Right lobe of liver (tissue), 6 donors: ENCODE measurements around the gene SMPX. TPM values are rescaled to one million over a fixed set of nuclear protein-coding genes. Genes with fewer than 3 reads are reported as not detected.

Source experiments
- ATAC-seq, 4 donors: fragments of 200-7000 bp; cut with Tn5 transposase; one replicate each; pipeline ENCODE4 v1.9.1; 2020; ENCODE audit warnings: mild to moderate bottlenecking in 4 of 4, moderate library complexity in 4 of 4
- DNase-seq, 3 donors: peaks; one replicate each; pipeline ENCODE4 v3.0.0-alpha.2; 2020
- H3K27ac ChIP-seq, 3 donors: fragments of 200-600 bp; one replicate each; pipeline ENCODE4 v1.8.0; 2022
- H3K27me3 ChIP-seq, 2 donors: fragments of 200-600 bp; one replicate each; pipeline ENCODE4 v1.8.0; 2022
- H3K36me3 ChIP-seq, 4 donors: fragments of 200-600 bp; sonication (generic) in 1 of 4; one replicate each; pipeline versions ENCODE4 v1.5.1 to v1.8.0; 2017 to 2022; ENCODE audit warnings: control low read depth in 1 of 4
- H3K4me1 ChIP-seq, 4 donors: fragments of 200-600 bp; sonication (generic) in 1 of 4; one replicate each; pipeline versions ENCODE4 v1.5.1 to v1.8.0; 2017 to 2022; ENCODE audit warnings: control low read depth in 1 of 4
- H3K4me3 ChIP-seq, 3 donors: fragments of 200-600 bp; one replicate each; pipeline ENCODE4 v1.8.0; 2022
- H3K9me3 ChIP-seq, 4 donors: fragments of 200-600 bp; sonication (generic) in 1 of 4; one replicate each; pipeline versions ENCODE4 v1.5.1 to v1.8.0; 2017 to 2022; ENCODE audit warnings: control low read depth in 1 of 4
- CTCF ChIP-seq, 4 donors: fragments of 200-600 bp in 3 of 4; fragments of 450-650 bp in 1 of 4; IDR thresholded peaks; one replicate each; pipeline versions ENCODE4 v1.5.1 to v1.8.0; 2016 to 2022; ENCODE audit warnings: antibody characterized with exemption in 4 of 4, mild to moderate bottlenecking in 2 of 4
- POLR2A ChIP-seq: fragments of 450-650 bp; IDR thresholded peaks from one replicate; pipeline ENCODE4 v1.6.1; 2017; ENCODE audit warnings: antibody characterized with exemption, mild to moderate bottlenecking
- WGBS: methylation state at CpG from one replicate; pipeline ENCODE4 v1.1.6; 2018; ENCODE audit warnings: low coverage, low lambda C conversion rate; ENCODE audit not compliant: insufficient coverage; ENCODE audit errors: missing lambda C conversion rate; 5-methylcytosine and 5-hydroxymethylcytosine counted together
- intact Hi-C, 2 donors: fragments of 100-400 bp; cut with DNase I; formaldehyde crosslinking; loops; one replicate each; pipeline versions ENCODE4 v1.11.2 to v1.14.1; 2022
- total RNA-seq, 6 experiments: library from RNA; depleted of rRNA in 2 of 6; stranded (reverse); fragments of >200 nt in 2 of 6; fragmentation: NEBNext Ultra II Directional in 3 of 6; extraction: Animal tissue kit (Norgen Biotek cat#: 25700) in 3 of 6; gene quantifications; one replicate each; pipeline versions ENCODE4 v1.1.0 to v1.2.4, GENCODE V29; 2016 to 2023
- donor health status: DM: no; HTN: yes; CAD: no.
- donor health status: DM: no; HTN: no; CAD: no.
- donor health status: DM: no; HTN: no; CAD: no.
- donor health status: DM: no; HTN: yes; CAD: no.
- donor health status: DM: no; HTN: yes; CAD: no.

Gene SMPX
- total RNA-seq, 6 experiments from 2014 or later = 0.32 to 1.1 (median 0.56) TPM; not detected in 1

DNA sequence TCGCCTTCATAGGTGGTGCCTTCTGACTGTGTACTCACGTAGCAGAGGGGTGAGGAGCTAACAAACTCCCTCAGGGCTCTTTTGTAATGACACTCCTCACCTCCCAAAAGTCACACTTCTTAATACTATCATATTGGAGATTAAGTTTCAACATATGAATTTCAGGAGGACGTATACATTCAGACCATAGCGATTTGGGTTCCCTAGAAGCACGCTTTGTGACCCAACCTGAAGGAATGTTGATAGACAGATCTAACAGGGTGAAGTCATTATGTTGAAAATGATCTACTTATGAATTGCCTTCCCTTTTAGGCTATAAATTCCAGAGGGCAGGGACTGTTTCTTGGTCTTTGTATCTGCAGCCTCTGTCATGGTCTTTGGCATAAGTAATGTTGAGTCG, 96.6 kb downstream of the SMPX start:
- WGBS = 55% methylated on average over 6 of the region's 6 CpGs

GRCh38 chrX:21660156-21660555, 97.8 kb downstream of the SMPX start:
- no peak for TF ChIP-seq CTCF (IDR thresholded peaks at IDR 0.05)
- no peak for TF ChIP-seq POLR2A
- H3K4me3 ChIP-seq = no peak overlapping the region
- DNase-seq = no peak
- no peaks in the 10 kb centered on the region for H3K9me3 ChIP-seq
- intact Hi-C loops = no loop called here
- no peaks in the 10 kb centered on the region for H3K4me1 ChIP-seq
- no peaks in the 10 kb centered on the region for H3K36me3 ChIP-seq
- 63% methylated on average over 2 of the region's 2 CpGs for WGBS
- H3K27ac ChIP-seq = no peak overlapping the region
- no peak for ATAC-seq
- no peaks in the 10 kb centered on the region for H3K27me3 ChIP-seq

More for the DNA sequence above, 96.6 kb downstream of the SMPX start:
- TF ChIP-seq CTCF (IDR thresholded peaks at IDR 0.05) (no peak), POLR2A (no peak)
- no peaks in the 10 kb centered on the region for H3K27me3 ChIP-seq
- intact Hi-C loops = no loop called here
- H3K4me3 ChIP-seq = no peak overlapping the region
- DNase-seq (no peak), ATAC-seq (no peak)
- H3K4me1 ChIP-seq = no peaks in the 10 kb centered on the region
- no peak overlapping the region for H3K27ac ChIP-seq
- no peaks in the 10 kb centered on the region for H3K36me3 ChIP-seq
- no peaks in the 10 kb centered on the region for H3K9me3 ChIP-seq

- no peak overlapping the region for H3K4me3 ChIP-seq
- no peaks in the 10 kb centered on the region for H3K9me3 ChIP-seq
- WGBS = 62% methylated on average over 3 of the region's 3 CpGs
- TF ChIP-seq POLR2A = no peak
- ATAC-seq = no peak
- no peaks in the 10 kb centered on the region for H3K4me1 ChIP-seq
- H3K27me3 ChIP-seq = no peaks in the 10 kb centered on the region
- no peak overlapping the region for H3K27ac ChIP-seq
- intact Hi-C loops = no loop called here
- no peak for DNase-seq
- no peaks in the 10 kb centered on the region for H3K36me3 ChIP-seq
Observed at GRCh38 chrX:21659320-21659719, 98.6 kb downstream of the SMPX start.

GRCh38 chrX:21658746-21659145, 99.2 kb downstream of the SMPX start:
- no peak overlapping the region for H3K27ac ChIP-seq
- H3K9me3 ChIP-seq = no peaks in the 10 kb centered on the region
- ATAC-seq (peak; percentile 39 to 77 (median 70)), DNase-seq (peak in 2 of 3 donors; percentile 43 to 54)
- intact Hi-C loops = no loop called here
- 54% methylated on average over 4 of the region's 23 CpGs for WGBS
- no peaks in the 10 kb centered on the region for H3K36me3 ChIP-seq
- H3K4me1 ChIP-seq = no peaks in the 10 kb centered on the region
- H3K27me3 ChIP-seq = no peaks in the 10 kb centered on the region
- TF ChIP-seq POLR2A (no peak), CTCF (IDR thresholded peaks at IDR 0.05) (no peak)
- H3K4me3 ChIP-seq = peak overlapping the region in 2 of 3 donors; percentile 28 to 47

- WGBS = 10% methylated on average over 6 of the region's 60 CpGs
- peak; percentile 29 to 57 (median 47) for DNase-seq
Observed at GRCh38 chrX:21658152-21658737, 99.7 kb downstream of the SMPX start, which contains the start of gene KLHL34. KLHL34 (minus strand) TSS chrX:21658330; CDS start chrX:21657788, 542 bp downstream.

More at GRCh38 chrX:21658152-21658737, 99.7 kb downstream of the SMPX start, which contains the start of gene KLHL34:
- peak within 1 kb of the TSS in 2 of 3 donors; percentile 28 to 47 for H3K4me3 ChIP-seq
- peak; percentile 74 to 90 (median 90) for ATAC-seq
- H3K9me3 ChIP-seq = no peaks in the 10 kb centered on the region
- intact Hi-C loops = no loop called here
- H3K27me3 ChIP-seq = no peaks in the 10 kb centered on the region
- no peaks in the 10 kb centered on the region for H3K36me3 ChIP-seq
- H3K4me1 ChIP-seq = no peaks in the 10 kb centered on the region
- TF ChIP-seq POLR2A = no peak
- H3K27ac ChIP-seq = no peak within 1 kb of the TSS
